ENCODE measurements around the gene TRIP12.

Gene TRIP12

GRCh38 chr2:229868794-229869193, 53.0 kb downstream of the TRIP12 start:
- no peak for TF ChIP-seq CTCF (IDR thresholded peaks at IDR 0.05)

- TF ChIP-seq CTCF (IDR thresholded peaks at IDR 0.05): no peak
Measured at GRCh38 chr2:229865033-229865432, 56.8 kb downstream of the TRIP12 start.

GRCh38 chr2:229861431-229861830, 60.4 kb downstream of the TRIP12 start:
- no peak for TF ChIP-seq CTCF (IDR thresholded peaks at IDR 0.05)

- no peak for TF ChIP-seq CTCF (IDR thresholded peaks at IDR 0.05)
Measured at GRCh38 chr2:229860334-229860733, 61.5 kb downstream of the TRIP12 start.

GRCh38 chr2:229858351-229858750, 63.5 kb downstream of the TRIP12 start:
- TF ChIP-seq CTCF (IDR thresholded peaks at IDR 0.05): no peak

- no peak for TF ChIP-seq CTCF (IDR thresholded peaks at IDR 0.05)
Measured at GRCh38 chr2:229857634-229858033, 64.2 kb downstream of the TRIP12 start.

- TF ChIP-seq CTCF (IDR thresholded peaks at IDR 0.05): no peak
Measured at GRCh38 chr2:229856413-229856812, 65.4 kb downstream of the TRIP12 start.

- no peak for TF ChIP-seq CTCF (IDR thresholded peaks at IDR 0.05)
Measured at GRCh38 chr2:229855116-229855515, 66.7 kb downstream of the TRIP12 start.

All from LNCAP (cell line).